ENCODE data around the gene GSE1.

Gene GSE1

GRCh38 chr16:85650135-85650843 is 37.2 kb downstream of the GSE1 start:
- Histone ChIP-seq H4K8ac (ENCODE audit: low read length) (no peak overlapping the region), H2BK120ac (ENCODE audit: low read depth, low read length) (no peak overlapping the region), H3K27me3 (ENCODE audit: control insufficient read depth in 1 of 2, insufficient read depth in 1 of 2, low read length in 2 of 2) (no peaks in the 10 kb centered on the region), H3K4ac (ENCODE audit: low read depth in 1 of 2, low read length in 2 of 2) (no peak overlapping the region), H3K9me3 (ENCODE audit: control insufficient read depth, low read length) (no peaks in the 10 kb centered on the region), H2BK15ac (ENCODE audit: low read depth, poor library complexity, severe bottlenecking) (no peak overlapping the region), H3K27ac (ENCODE audit: low read length, poor library complexity, severe bottlenecking) (no peak overlapping the region), H2BK12ac (ENCODE audit: low read length in 2 of 2) (no peak overlapping the region), H3K18ac (ENCODE audit: low read depth in 1 of 2, low read length in 2 of 2) (no peak overlapping the region), H3K9ac (ENCODE audit: low read length) (no peak overlapping the region), H4K91ac (ENCODE audit: low read length) (no peak overlapping the region), H2AK5ac (ENCODE audit: low read length, severe bottlenecking) (no peak overlapping the region), H3K36me3 (ENCODE audit: control insufficient read depth in 1 of 2, insufficient read depth in 2 of 2, low read depth in 1 of 2, low read length in 2 of 2) (peaks cover 8 to 75% of the 10 kb centered on the region in 2 experiments), H3K23ac (ENCODE audit: low read length in 2 of 2) (no peak overlapping the region), H2AFZ (ENCODE audit: low read depth, low read length) (no peak overlapping the region), H3K4me1 (ENCODE audit: control insufficient read depth, insufficient read depth, low read depth, low read length) (peaks cover 31% of the 10 kb centered on the region), H3K4me3 (ENCODE audit: insufficient read depth in 1 of 2, low read depth in 1 of 2, low read length in 2 of 2) (no peak overlapping the region), H3K79me1 (replicated peaks; ENCODE audit: low read length, poor library complexity, severe bottlenecking) (peaks cover 32% of the 10 kb centered on the region), H3K14ac (ENCODE audit: low read length in 2 of 2) (no peak overlapping the region), H3K4me2 (ENCODE audit: low read length, poor library complexity, severe bottlenecking) (no peak overlapping the region), H2BK5ac (ENCODE audit: low read depth, low read length, poor library complexity, severe bottlenecking) (no peak overlapping the region)
- WGBS: 95% methylated on average over 38 of the region's 39 CpGs
- DNase-seq: no peak

DNA sequence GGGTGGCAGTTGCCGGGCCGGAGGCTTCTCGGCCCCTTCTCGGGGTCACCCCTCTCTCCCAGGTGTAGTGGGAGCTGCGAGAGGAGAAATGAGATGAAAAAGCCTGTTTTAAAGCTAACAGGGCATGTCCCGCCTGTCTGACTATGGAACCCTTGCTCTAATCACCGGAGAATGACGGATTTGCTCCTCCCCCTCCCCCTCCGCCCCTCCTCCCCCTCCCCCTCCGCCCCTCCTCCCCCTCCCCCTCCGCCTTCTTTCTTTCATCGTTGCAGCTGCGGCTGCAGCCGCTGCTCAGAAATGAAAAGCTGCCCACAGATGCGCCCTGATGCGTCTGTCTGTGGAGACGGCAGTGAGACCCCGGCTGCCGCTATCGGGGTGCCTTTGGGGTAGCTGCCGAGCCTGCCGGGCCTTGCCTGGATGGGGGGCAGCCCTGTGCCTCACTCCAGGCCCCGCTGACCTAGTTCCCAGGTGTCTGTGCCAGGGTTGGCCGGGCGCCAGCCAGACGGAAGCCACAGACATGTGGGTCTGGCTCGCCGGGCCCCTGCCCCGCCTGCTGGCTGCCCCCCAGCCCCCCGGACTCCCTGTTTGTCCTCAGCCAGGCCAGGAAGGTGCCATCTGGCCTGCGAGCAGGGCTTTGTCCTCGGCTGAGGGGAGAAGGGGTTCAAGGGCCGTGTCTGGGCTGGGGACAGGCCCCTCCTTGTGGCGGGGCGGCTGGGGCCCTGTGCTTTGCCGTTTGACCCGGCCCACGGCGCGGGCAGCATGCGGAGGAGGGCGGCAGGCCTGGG is 37.9 kb downstream of the GSE1 start:
- Histone ChIP-seq H2AFZ (ENCODE audit: low read depth, low read length) (no peak overlapping the region), H3K9ac (ENCODE audit: low read length) (no peak overlapping the region), H3K9me3 (ENCODE audit: control insufficient read depth, low read length) (no peaks in the 10 kb centered on the region), H3K4me1 (ENCODE audit: control insufficient read depth, insufficient read depth, low read depth, low read length) (peaks cover 31% of the 10 kb centered on the region), H3K4ac (ENCODE audit: low read depth in 1 of 2, low read length in 2 of 2) (no peak overlapping the region), H3K14ac (ENCODE audit: low read length in 2 of 2) (no peak overlapping the region), H4K91ac (ENCODE audit: low read length) (no peak overlapping the region), H3K23ac (ENCODE audit: low read length in 2 of 2) (no peak overlapping the region), H2AK5ac (ENCODE audit: low read length, severe bottlenecking) (no peak overlapping the region), H3K18ac (ENCODE audit: low read depth in 1 of 2, low read length in 2 of 2) (no peak overlapping the region), H3K36me3 (ENCODE audit: control insufficient read depth in 1 of 2, insufficient read depth in 2 of 2, low read depth in 1 of 2, low read length in 2 of 2) (peaks cover 14 to 79% of the 10 kb centered on the region in 2 experiments), H4K8ac (ENCODE audit: low read length) (no peak overlapping the region), H3K4me2 (ENCODE audit: low read length, poor library complexity, severe bottlenecking) (no peak overlapping the region), H2BK120ac (ENCODE audit: low read depth, low read length) (no peak overlapping the region), H3K79me1 (replicated peaks; ENCODE audit: low read length, poor library complexity, severe bottlenecking) (peaks cover 31% of the 10 kb centered on the region), H2BK15ac (ENCODE audit: low read depth, poor library complexity, severe bottlenecking) (no peak overlapping the region), H2BK5ac (ENCODE audit: low read depth, low read length, poor library complexity, severe bottlenecking) (no peak overlapping the region), H3K4me3 (ENCODE audit: insufficient read depth in 1 of 2, low read depth in 1 of 2, low read length in 2 of 2) (no peak overlapping the region), H2BK12ac (ENCODE audit: low read length in 2 of 2) (no peak overlapping the region), H3K27ac (ENCODE audit: low read length, poor library complexity, severe bottlenecking) (no peak overlapping the region), H3K27me3 (ENCODE audit: control insufficient read depth in 1 of 2, insufficient read depth in 1 of 2, low read length in 2 of 2) (no peaks in the 10 kb centered on the region)
- 89% methylated on average over 33 of the region's 42 CpGs for WGBS
- no peak for DNase-seq

- Histone ChIP-seq H2AK5ac (ENCODE audit: low read length, severe bottlenecking) (no peak overlapping the region), H2BK15ac (ENCODE audit: low read depth, poor library complexity, severe bottlenecking) (no peak overlapping the region), H3K9ac (ENCODE audit: low read length) (no peak overlapping the region), H2BK120ac (ENCODE audit: low read depth, low read length) (no peak overlapping the region), H3K18ac (ENCODE audit: low read depth in 1 of 2, low read length in 2 of 2) (no peak overlapping the region), H3K27ac (ENCODE audit: low read length, poor library complexity, severe bottlenecking) (no peak overlapping the region), H4K91ac (ENCODE audit: low read length) (no peak overlapping the region), H3K4me2 (ENCODE audit: low read length, poor library complexity, severe bottlenecking) (no peak overlapping the region), H3K79me1 (replicated peaks; ENCODE audit: low read length, poor library complexity, severe bottlenecking) (peaks cover 29% of the 10 kb centered on the region), H2BK12ac (ENCODE audit: low read length in 2 of 2) (no peak overlapping the region), H3K27me3 (ENCODE audit: control insufficient read depth in 1 of 2, insufficient read depth in 1 of 2, low read length in 2 of 2) (no peaks in the 10 kb centered on the region), H3K14ac (ENCODE audit: low read length in 2 of 2) (no peak overlapping the region), H3K4ac (ENCODE audit: low read depth in 1 of 2, low read length in 2 of 2) (no peak overlapping the region), H3K36me3 (ENCODE audit: control insufficient read depth in 1 of 2, insufficient read depth in 2 of 2, low read depth in 1 of 2, low read length in 2 of 2) (peaks cover 22 to 79% of the 10 kb centered on the region in 2 experiments), H2AFZ (ENCODE audit: low read depth, low read length) (no peak overlapping the region), H3K23ac (ENCODE audit: low read length in 2 of 2) (no peak overlapping the region), H3K4me1 (ENCODE audit: control insufficient read depth, insufficient read depth, low read depth, low read length) (peaks cover 31% of the 10 kb centered on the region), H3K4me3 (ENCODE audit: insufficient read depth in 1 of 2, low read depth in 1 of 2, low read length in 2 of 2) (no peak overlapping the region), H4K8ac (ENCODE audit: low read length) (no peak overlapping the region), H2BK5ac (ENCODE audit: low read depth, low read length, poor library complexity, severe bottlenecking) (no peak overlapping the region), H3K9me3 (ENCODE audit: control insufficient read depth, low read length) (no peaks in the 10 kb centered on the region)
- 87% methylated on average over 27 of the region's 27 CpGs for WGBS
- DNase-seq: peak; percentile 33
These were observed 38.7 kb downstream of the GSE1 start for GRCh38 chr16:85651629-85652430.

Measured in mesenchymal stem cell (in vitro differentiated cells and primary cell).